Amygdala (tissue), 56 donors: Measurements from ENCODE around the gene ABHD4.
"Not testable (repeated sequence)": the region's sequence is repeated elsewhere in the genome, so short reads cannot be mapped to it uniquely, and the experiment has no call there.

Source experiments
- DNase-seq, 56 donors: peaks; one replicate each; lab custom pipeline; 2025; lab: John Stamatoyannopoulos, UW

The ABHD4 gene

GRCh38 chr14:22587677-22588422, 10.2 kb upstream of the ABHD4 start:
- not testable (repeated sequence) for DNase-seq

DNA sequence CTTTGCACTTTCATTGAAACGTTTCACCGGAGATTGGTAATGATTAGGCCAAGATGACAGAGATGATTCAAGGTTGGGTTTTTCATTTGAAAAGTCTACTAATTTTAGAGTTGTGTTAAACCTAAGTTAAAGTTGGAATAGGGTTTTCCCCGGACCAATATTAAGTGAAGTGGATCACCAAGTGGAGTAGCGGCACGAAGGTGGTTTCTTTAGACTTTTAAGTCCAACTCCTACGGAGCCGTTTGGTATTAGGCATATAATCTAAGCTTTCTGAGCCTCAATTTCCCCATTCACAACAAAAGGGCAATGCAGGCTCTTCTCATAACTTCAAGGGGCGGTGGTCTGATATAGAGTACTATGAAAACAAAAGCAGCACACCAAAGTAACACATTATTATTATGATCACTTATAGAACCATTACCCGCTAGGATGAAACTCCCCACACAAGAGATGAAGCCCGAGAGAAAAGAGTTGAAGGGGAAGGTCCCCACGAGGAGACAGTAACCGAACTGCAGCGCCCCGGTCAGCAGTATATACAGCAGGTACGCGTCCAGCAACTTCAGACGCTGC, 9.5 kb upstream of the ABHD4 start:
- no peak for DNase-seq

GRCh38 chr14:22589096-22589839, 8.8 kb upstream of the ABHD4 start, which contains the start of gene DAD1:
TSS of gene DAD1 (minus strand) at chr14:22589224. CDS start at chr14:22589157, 67 bp downstream.
- DNase-seq: peak; percentile 81 to 99 (median 95)

GRCh38 chr14:22593189-22593588, 4.9 kb upstream of the ABHD4 start:
- no peak for DNase-seq

DNA sequence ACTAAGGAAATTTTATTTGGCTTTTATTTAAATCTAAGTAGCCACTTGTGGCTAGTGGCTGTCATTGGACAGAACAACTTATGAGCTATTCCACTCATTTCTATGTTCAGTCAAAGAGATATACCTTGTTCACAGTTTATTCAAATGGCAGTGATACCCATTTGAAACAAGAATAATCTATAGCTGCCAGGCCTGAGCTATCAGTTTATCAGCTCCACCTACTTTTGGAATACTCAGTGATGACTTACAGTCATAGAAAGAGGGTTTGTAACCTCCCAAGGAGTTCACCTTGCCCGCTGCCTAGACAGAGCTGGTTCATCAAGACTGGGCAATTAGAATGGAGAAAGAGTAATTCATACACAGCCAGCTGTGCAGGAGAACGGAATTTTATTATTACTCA, 4.5 kb upstream of the ABHD4 start:
- no peak for DNase-seq

- no peak for DNase-seq
Observed at GRCh38 chr14:22594156-22594716, 3.9 kb upstream of the ABHD4 start.

DNA sequence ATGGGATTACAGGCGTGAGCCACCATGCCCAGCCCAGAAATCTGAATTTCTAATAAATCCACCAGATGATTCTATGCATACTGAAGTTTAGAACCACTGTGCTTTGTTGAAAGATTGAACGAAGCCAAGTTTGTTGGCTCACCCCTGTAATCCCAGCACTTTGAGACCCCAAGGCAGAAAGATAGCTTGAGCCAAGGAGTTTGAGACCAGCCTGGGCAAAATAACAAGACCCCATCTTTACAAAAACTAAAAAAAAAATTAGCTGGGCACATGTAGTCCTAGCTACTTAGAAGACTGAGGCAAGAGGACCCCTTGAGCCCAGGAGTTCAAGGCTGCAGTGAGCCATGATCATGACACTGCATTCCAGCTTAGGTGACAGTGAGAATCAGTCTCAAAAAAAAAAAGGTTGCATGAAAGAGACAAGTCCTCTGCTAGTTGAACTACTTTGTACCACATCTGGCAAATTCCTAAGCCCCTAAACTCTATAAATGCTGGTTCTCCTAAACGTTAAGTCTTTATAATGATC, 1.7 kb upstream of the ABHD4 start:
- no peak for DNase-seq

GRCh38 chr14:22597265-22597664, 835 bp upstream of the ABHD4 start:
- DNase-seq: no peak

DNA sequence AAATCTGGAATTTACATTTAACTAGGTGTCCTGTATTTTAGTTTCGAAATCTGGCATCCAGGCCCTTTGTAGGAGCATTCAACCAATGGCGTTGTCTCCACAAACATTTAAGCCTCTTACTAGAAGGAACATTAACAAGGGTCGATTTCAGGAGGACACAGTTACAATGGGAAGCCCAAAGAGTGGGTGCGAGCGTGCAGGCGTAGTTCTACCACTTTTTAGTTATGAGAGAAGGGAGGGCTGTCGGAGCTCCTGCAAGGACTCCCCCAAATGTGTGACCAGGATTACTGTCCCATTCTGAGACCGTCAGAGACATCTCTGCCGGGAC, 365 bp upstream of the ABHD4 start:
- no peak for DNase-seq

DNA sequence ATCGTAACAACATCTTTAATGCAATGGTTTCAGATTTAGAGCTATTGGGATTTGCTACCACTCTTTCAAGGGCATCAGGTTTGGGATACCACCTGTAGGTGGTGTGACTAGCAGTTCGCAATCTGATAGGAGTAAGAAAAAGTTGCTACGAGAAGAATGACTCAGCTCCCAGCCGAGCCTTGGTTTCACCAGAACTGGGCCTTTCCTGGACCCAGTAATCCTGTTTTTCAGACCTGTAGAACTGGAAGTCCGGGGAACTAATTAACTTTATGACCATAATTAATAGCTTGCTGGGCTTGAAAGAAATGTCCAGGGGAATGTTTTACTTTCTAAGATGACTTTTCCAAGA, 770 bp downstream of the ABHD4 start:
- DNase-seq: peak in 8 of 56 donors; percentile 3 to 18 (median 12)

DNA sequence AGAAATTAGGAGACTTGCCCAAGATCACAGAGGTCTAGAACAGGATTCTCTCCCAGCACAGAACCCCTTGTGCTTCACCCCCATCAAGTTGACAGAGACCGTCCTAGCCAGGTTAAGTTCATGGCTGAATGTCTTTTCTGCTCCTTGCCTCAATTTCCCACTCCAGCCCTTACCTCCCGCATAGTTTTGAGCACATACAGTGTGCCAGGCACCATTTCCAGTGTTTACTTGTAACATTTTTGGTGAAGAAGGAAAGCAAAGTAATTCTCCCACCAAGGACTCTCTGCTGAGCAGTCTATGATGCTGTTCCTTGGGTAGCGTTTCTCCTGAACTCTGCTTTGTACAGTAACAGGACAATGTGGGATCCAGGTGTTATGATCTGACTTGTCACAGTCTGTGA, 1.2 kb downstream of the ABHD4 start:
- DNase-seq: no peak

DNA sequence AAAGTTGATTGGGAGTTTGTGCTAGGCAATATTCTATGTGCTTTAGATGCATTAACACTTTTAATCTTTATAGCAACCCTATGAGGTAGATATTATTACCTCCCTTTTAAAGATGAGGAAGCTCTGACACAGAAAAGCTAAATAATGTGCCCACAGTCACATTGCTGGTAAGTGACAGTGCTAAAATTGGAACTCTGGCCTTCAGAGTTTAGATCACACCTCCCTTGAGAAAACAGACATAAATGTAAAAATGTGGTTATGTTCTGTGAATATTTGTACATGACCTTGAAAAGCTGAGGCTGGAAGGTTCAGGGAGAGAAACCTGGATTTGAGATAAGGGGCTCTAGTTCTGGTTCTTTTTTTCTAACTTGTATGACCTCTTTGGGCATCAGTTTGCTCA, 1.9 kb downstream of the ABHD4 start:
- no peak for DNase-seq

GRCh38 chr14:22601456-22601855, 3.4 kb downstream of the ABHD4 start:
- DNase-seq: no peak

- DNase-seq: no peak
Observed at GRCh38 chr14:22601996-22602395, 3.9 kb downstream of the ABHD4 start.

DNA sequence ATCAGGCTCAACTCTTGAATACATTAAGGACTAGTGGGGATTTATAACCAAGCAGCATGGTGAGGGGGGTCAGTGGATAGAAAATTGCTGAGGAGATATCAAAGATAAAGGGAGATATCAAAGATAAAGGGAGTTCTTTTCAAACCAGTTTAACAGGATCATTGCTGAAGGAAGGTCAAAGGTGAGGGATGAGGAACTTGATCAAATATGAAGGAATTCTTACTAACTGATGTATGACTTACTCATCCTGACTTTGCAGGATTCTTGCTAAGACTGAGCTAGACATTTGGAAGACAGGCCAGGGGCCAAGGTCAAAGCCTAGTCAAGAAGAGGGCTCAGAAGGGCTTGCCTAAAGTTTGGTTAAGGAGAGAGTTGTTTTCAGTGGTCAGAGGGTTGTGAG, 4.8 kb downstream of the ABHD4 start:
- no peak for DNase-seq

- no peak for DNase-seq
Observed at GRCh38 chr14:22606380-22606779, 8.3 kb downstream of the ABHD4 start.

GRCh38 chr14:22607291-22607690, 9.2 kb downstream of the ABHD4 start:
- DNase-seq: no peak

DNA sequence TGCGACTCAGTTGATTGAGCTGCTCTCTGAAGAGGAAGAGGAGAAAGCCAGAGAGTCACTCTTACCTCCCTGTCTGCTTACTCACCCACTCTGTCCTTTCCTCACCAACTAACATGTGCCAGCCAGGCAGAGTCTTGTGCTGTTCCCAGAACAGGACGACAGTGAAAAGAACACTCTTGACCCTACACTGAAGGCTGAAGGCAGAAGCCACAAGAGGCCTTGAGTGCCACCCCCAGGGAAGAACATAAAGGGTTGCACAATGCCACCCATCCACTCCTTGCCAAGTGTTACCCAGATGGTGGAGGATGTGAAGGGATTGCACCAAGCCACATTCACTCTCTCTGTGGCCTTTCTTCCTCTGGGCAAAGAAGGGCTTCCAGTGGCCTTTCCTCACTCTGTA, 12.8 kb downstream of the ABHD4 start:
- no peak for DNase-seq

DNA sequence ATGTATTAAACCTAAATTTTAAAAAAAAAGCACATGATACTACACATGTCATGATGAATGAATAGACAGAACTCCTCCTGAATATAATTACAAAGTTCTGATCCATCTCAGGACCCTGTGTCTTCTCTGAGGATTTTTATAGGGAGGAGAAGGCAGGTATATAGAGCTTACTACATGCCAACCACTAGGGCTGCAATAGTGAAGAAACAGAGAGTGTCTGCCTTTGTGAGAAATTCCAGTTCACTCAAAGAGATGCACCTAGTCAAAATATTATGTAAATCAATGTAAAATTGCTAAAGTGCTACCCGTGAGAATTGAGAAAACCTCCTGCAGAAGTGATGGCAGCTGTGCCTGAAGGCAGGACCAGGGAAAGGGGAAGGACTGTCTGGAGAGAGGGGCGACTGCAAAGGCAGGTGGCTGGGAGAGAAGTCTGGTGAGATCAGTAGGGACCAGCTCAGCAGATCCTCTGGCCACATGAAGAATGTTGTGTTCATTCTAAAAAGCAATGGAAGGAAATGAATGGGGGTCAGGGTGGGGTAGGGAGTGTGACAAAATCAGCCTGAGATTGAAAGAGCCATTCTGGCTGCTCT, 15.1 kb downstream of the ABHD4 start:
- DNase-seq: no peak

GRCh38 chr14:22613736-22614239, 15.7 kb downstream of the ABHD4 start:
- DNase-seq: no peak
